ENCODE results near the gene CTNND2. TPM values are rescaled to one million over a fixed set of nuclear protein-coding genes. Genes with fewer than 3 reads are reported as not detected.

CTNND2 gene
- total RNA-seq, 1 experiment from 2014 or later = not detected

DNA sequence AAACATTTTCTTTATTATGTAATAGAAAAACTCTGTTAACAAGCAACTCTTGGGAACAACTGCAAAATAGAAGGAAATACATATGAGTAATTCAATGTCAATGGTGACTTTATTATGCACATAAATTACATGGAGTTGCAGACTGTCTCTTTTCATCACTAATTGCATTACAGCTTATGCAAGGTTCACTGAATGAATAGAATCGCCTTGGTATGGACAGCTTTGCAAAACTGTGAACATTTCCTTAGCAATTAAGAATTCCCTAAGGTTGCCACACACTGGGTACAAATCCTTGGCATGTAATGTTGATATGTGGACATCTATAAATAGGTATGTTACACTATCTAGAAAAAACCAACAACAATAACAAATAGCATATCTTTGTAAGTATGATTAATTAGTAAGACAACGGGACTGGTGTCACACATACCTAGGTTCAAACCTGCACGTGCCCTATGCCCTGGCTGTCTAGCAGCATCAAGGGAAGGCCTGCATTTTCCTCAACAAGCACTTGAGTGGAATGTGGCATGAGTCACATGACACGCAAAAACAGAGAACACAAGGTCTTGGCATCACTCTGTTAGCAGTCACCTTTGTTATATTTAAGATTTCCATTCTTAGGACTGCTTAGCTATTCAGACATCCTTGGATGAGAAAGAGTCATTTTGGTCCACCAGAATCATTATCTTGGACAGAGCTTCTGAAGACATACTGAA lies 263.9 kb downstream of the CTNND2 start:
- Mint-ChIP-seq H3K4me1 (ENCODE audit: insufficient read depth, unreplicated experiment) (no peaks in the 10 kb centered on the region), H3K4me3 (ENCODE audit: unreplicated experiment) (no peak overlapping the region), H3K27me3 (ENCODE audit: insufficient read depth, unreplicated experiment) (peaks cover 4% of the 10 kb centered on the region), H3K27ac (ENCODE audit: low read depth, unreplicated experiment) (no peak overlapping the region), H3K36me3 (ENCODE audit: insufficient read depth, unreplicated experiment) (peaks cover 6% of the 10 kb centered on the region), H3K9me3 (ENCODE audit: unreplicated experiment) (no peaks in the 10 kb centered on the region)
- ChIA-PET POLR2A (no interaction called here), CTCF (no interaction called here)
- BruUV-seq (replicated peaks) = no TSS peak
- no peak for DNase-seq (ENCODE audit: unreplicated experiment)
- TF ChIP-seq, protein P1, sequence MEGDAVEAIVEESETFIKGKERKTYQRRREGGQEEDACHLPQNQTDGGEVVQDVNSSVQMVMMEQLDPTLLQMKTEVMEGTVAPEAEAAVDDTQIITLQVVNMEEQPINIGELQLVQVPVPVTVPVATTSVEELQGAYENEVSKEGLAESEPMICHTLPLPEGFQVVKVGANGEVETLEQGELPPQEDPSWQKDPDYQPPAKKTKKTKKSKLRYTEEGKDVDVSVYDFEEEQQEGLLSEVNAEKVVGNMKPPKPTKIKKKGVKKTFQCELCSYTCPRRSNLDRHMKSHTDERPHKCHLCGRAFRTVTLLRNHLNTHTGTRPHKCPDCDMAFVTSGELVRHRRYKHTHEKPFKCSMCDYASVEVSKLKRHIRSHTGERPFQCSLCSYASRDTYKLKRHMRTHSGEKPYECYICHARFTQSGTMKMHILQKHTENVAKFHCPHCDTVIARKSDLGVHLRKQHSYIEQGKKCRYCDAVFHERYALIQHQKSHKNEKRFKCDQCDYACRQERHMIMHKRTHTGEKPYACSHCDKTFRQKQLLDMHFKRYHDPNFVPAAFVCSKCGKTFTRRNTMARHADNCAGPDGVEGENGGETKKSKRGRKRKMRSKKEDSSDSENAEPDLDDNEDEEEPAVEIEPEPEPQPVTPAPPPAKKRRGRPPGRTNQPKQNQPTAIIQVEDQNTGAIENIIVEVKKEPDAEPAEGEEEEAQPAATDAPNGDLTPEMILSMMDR (IDR thresholded peaks at IDR 0.05; ENCODE audit: unreplicated experiment) = no peak
- intact Hi-C loops (cut with micrococcal nuclease) = no loop called here

DNA sequence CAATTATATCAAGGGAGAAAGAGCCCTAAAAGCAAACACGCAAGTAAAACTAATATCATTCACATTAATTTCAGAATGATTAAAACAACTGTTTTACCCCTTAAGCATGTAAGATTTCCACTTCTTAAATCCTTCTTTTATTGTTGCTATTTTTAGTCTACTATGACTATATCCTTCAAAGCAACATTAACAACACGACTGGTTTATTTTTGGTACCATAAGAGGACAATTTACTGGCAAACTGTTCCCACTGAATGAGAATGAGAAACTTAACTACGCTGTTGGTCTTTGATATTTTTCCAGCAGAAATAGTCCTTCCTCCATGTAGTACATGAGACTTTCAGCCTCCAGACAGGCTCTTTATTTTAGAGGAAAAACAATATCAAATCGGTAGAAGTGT lies 281.5 kb downstream of the CTNND2 start:
- ChIA-PET POLR2A (no interaction called here), CTCF (no interaction called here)
- Mint-ChIP-seq H3K4me1 (ENCODE audit: insufficient read depth, unreplicated experiment) (no peaks in the 10 kb centered on the region), H3K9me3 (ENCODE audit: unreplicated experiment) (no peaks in the 10 kb centered on the region), H3K36me3 (ENCODE audit: insufficient read depth, unreplicated experiment) (no peaks in the 10 kb centered on the region), H3K27me3 (ENCODE audit: insufficient read depth, unreplicated experiment) (peaks cover 8% of the 10 kb centered on the region), H3K4me3 (ENCODE audit: unreplicated experiment) (no peak overlapping the region), H3K27ac (ENCODE audit: low read depth, unreplicated experiment) (no peak overlapping the region)
- intact Hi-C loops (cut with micrococcal nuclease) = no loop called here
- no peak for DNase-seq (ENCODE audit: unreplicated experiment)
- no TSS peak for BruUV-seq (replicated peaks)
- TF ChIP-seq, protein P1 (IDR thresholded peaks at IDR 0.05; ENCODE audit: unreplicated experiment) = no peak

DNA sequence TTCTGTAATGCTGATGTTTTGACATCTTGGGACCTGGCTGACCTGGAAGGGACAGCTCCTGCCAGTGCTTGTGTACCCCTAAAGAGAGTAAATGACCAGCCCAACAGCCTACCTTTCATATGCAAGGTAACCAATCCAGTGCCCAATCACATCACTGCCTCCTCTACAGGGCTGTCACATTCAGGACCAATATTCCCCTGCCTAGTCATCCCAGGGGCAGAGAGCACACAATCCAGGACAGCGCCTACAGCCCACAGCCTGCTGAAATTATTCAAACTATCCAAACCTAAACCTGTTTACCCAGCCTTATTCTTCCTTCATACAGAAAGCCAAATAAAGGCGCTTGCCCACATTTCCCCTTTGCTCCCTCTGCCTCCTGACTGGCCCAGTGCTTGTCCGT lies 284.1 kb downstream of the CTNND2 start:
- no peaks in the 10 kb centered on the region for H3K9me3 Mint-ChIP-seq (ENCODE audit: unreplicated experiment)
- ChIA-PET CTCF (interaction anchor here (2.1 to 2.6 kb wide), 2 partner anchors 8 to 353 kb away, joined by 10 to 11 read pairs; no protein-coding TSS in a partner anchor), POLR2A (no interaction called here)
- no peak overlapping the region for H3K27ac Mint-ChIP-seq (ENCODE audit: low read depth, unreplicated experiment)
- H3K36me3 Mint-ChIP-seq (ENCODE audit: insufficient read depth, unreplicated experiment) = no peaks in the 10 kb centered on the region
- H3K27me3 Mint-ChIP-seq (ENCODE audit: insufficient read depth, unreplicated experiment) = peaks cover 23% of the 10 kb centered on the region
- no peak for DNase-seq (ENCODE audit: unreplicated experiment)
- BruUV-seq (replicated peaks) = no TSS peak
- H3K4me3 Mint-ChIP-seq (ENCODE audit: unreplicated experiment) = no peak overlapping the region
- TF ChIP-seq, protein P1 (IDR thresholded peaks at IDR 0.05; ENCODE audit: unreplicated experiment) = no peak
- H3K4me1 Mint-ChIP-seq (ENCODE audit: insufficient read depth, unreplicated experiment) = peaks cover 12% of the 10 kb centered on the region
- intact Hi-C loops (cut with micrococcal nuclease) = no loop called here

DNA sequence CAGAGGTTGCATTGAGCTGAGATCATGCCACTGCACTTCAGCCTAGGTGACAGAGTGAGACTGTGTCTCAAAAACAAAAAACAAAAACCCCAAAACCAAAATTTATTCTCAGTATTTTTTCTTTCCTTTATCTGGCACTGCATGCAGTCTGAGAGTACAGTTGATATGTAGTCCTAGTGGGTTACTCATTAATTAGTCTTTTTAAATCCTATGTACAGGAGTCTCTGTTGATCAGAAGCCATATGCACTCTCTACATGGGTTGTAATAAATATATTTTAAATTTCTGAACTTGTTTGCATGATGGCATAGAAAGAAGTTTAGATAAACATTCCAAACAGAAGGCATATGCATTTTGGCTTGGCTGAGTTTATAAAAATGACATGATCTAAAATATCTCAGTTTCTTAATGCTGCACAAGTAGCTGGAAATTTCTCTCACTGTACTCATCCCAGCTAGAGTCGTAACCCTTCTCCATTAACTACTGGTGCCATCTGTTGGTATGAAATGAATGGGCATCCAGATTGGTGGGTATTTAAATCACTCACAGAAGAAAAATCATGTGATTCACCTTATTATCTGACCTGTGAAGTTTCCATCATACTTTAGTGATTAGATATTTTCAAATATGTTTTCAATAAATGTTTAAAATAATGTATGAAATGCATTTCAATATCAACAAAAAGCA lies 284.8 kb downstream of the CTNND2 start:
- ChIA-PET CTCF (interaction anchor here (0.6 to 2.6 kb wide), 5 partner anchors 9 to 1607 kb away, joined by 3 to 11 read pairs (median 8); no protein-coding TSS in a partner anchor), POLR2A (no interaction called here)
- no TSS peak for BruUV-seq (replicated peaks)
- no peaks in the 10 kb centered on the region for H3K36me3 Mint-ChIP-seq (ENCODE audit: insufficient read depth, unreplicated experiment)
- DNase-seq (ENCODE audit: unreplicated experiment) = peak; percentile 49
- intact Hi-C loops (cut with micrococcal nuclease) = loop anchor here (1.0 to 5.0 kb wide), 2 partner anchors 352 to 1858 kb away; no protein-coding TSS in a partner anchor
- H3K4me3 Mint-ChIP-seq (ENCODE audit: unreplicated experiment) = no peak overlapping the region
- peaks cover 23% of the 10 kb centered on the region for H3K27me3 Mint-ChIP-seq (ENCODE audit: insufficient read depth, unreplicated experiment)
- peaks cover 12% of the 10 kb centered on the region for H3K4me1 Mint-ChIP-seq (ENCODE audit: insufficient read depth, unreplicated experiment)
- H3K9me3 Mint-ChIP-seq (ENCODE audit: unreplicated experiment) = no peaks in the 10 kb centered on the region
- H3K27ac Mint-ChIP-seq (ENCODE audit: low read depth, unreplicated experiment) = no peak overlapping the region
- TF ChIP-seq, protein P1 (IDR thresholded peaks at IDR 0.05; ENCODE audit: unreplicated experiment) = peak; percentile 29

Measured in MCF 10A (cell line).